GM12878 (cell line): ENCODE data around the gene RPS6KA2. TPM values are rescaled to one million over a fixed set of nuclear protein-coding genes. Genes with fewer than 3 reads are reported as not detected.

Experiments used
- ATAC-seq: fragments of 200-7000 bp; cut with Tn5 transposase; 3 replicates; pipeline ENCODE4 v1.9.1; 2020; ENCODE audit warnings: mild to moderate bottlenecking, moderate library complexity
- BruUV-seq: library from RNA; stranded (reverse); fragments of 400-500 nt; replicated peaks from 2 replicates; lab custom pipeline; 2021; lab: Mats Ljungman, UMichigan
- CTCF ChIA-PET: fragments of 300-600 bp; sonication (Branson Sonifier 250); formaldehyde crosslinking; extraction: SDS; loops from one replicate; lab custom pipeline; 2021; ENCODE audit warnings: inconsistent platforms; lab: Yijun Ruan, JAX
- POLR2A ChIA-PET: fragments of 350-600 bp; formaldehyde crosslinking; extraction: SDS; loops from one replicate; lab custom pipeline; 2021; ENCODE audit warnings: inconsistent platforms; lab: Charles Lee
- RAD21 ChIA-PET: fragments of 300-600 bp; sonication (Branson Sonifier 250); formaldehyde crosslinking; loops from one replicate; lab custom pipeline; 2023; ENCODE audit warnings: antibody characterized with exemption; ENCODE audit not compliant: unreplicated experiment; lab: Charles Lee
- SMC1A ChIA-PET: fragments of 300-600 bp; sonication (Branson Sonifier 250); formaldehyde crosslinking; loops from one replicate; lab custom pipeline; 2023; ENCODE audit not compliant: unreplicated experiment, uncharacterized antibody; lab: Charles Lee
- DNase-seq: peaks from one replicate; pipeline ENCODE4 v3.0.0-alpha.2; 2011; ENCODE audit warnings: low read depth, low spot score
- FAIRE-seq: peaks from 3 replicates; lab custom pipeline; 2011; peaks lifted over from hg19 to GRCh38; lab: Jason Lieb, UNC
- H2AFZ ChIP-seq: 2 replicates; pipeline ENCODE4 v1.6.0; 2011; ENCODE audit warnings: low read depth, low read length, control low read depth; ENCODE audit not compliant: control insufficient read depth
- H3K27ac ChIP-seq: 2 replicates; pipeline ENCODE4 v1.5.1; 2011; ENCODE audit warnings: control low read depth; ENCODE audit not compliant: control insufficient read depth, insufficient read depth
- H3K27me3 ChIP-seq, 2 experiments: replicated peaks in 1 of 2; 2 replicates each; pipeline versions ENCODE4 v1.6.0 to v1.6.1; 2011; ENCODE audit warnings: low read length in 1 of 2; ENCODE audit not compliant: control insufficient read depth in 2 of 2, insufficient read depth in 2 of 2
- H3K36me3 ChIP-seq, 2 experiments: 2 replicates each; pipeline ENCODE4 v1.5.1; 2011; ENCODE audit warnings: low read length in 1 of 2; ENCODE audit not compliant: control insufficient read depth in 2 of 2, insufficient read depth in 2 of 2
- H3K4me1 ChIP-seq: 2 replicates; pipeline ENCODE4 v1.6.1; 2011; ENCODE audit warnings: mild to moderate bottlenecking, low read length, moderate library complexity, mixed read lengths; ENCODE audit not compliant: control insufficient read depth, insufficient read depth
- H3K4me2 ChIP-seq: 2 replicates; pipeline ENCODE4 v1.6.0; 2011; ENCODE audit warnings: control low read depth; ENCODE audit not compliant: control insufficient read depth, insufficient read depth
- H3K4me3 ChIP-seq: fragments of 200-600 bp; sonication (generic); 2 replicates; pipeline ENCODE4 v1.5.1; 2016
- H3K79me2 ChIP-seq: 2 replicates; pipeline ENCODE4 v1.6.0; 2011; ENCODE audit warnings: low read length; ENCODE audit not compliant: control insufficient read depth, insufficient read depth
- H3K9ac ChIP-seq: 2 replicates; pipeline ENCODE4 v1.8.0; 2011; ENCODE audit warnings: low read length, control low read depth, mixed read lengths; ENCODE audit not compliant: control insufficient read depth, insufficient read depth
- H3K9me3 ChIP-seq: replicated peaks from 3 replicates; pipeline ENCODE4 v1.5.1; 2011; ENCODE audit warnings: mild to moderate bottlenecking, low read length; ENCODE audit not compliant: control insufficient read depth, insufficient read depth
- H4K20me1 ChIP-seq: 2 replicates; pipeline ENCODE4 v1.6.0; 2011; ENCODE audit not compliant: control insufficient read depth, insufficient read depth
- ASH2L ChIP-seq: fragments of 300-600, 200-600 bp; sonication (generic); IDR thresholded peaks from 2 replicates; pipeline ENCODE4 v1.6.1; 2017; ENCODE audit warnings: low read depth, mild to moderate bottlenecking, borderline replicate concordance
- EZH2 ChIP-seq: IDR thresholded peaks from 2 replicates; pipeline ENCODE4 v1.6.1; 2012; ENCODE audit warnings: low read depth, mild to moderate bottlenecking, control low read depth, inconsistent platforms, low read length, borderline replicate concordance; ENCODE audit not compliant: control insufficient read depth
- GATAD2B ChIP-seq: fragments of 450-650 bp; conservative IDR thresholded peaks from 2 replicates; pipeline ENCODE4 v1.6.1; 2017; ENCODE audit warnings: low read depth, mild to moderate bottlenecking, moderate library complexity
- KLF5 ChIP-seq: fragments of 450-650 bp; IDR thresholded peaks from 2 replicates; pipeline ENCODE4 v1.6.1; 2014; ENCODE audit warnings: mild to moderate bottlenecking; ENCODE audit not compliant: partially characterized antibody
- RUNX3 ChIP-seq: IDR thresholded peaks from 2 replicates; pipeline ENCODE4 v1.6.1; 2012; ENCODE audit warnings: low read length, inconsistent platforms
- SMAD5 ChIP-seq: IDR thresholded peaks from 2 replicates; pipeline ENCODE4 v1.6.1; 2016; ENCODE audit warnings: antibody characterized with exemption, low read depth
- SUZ12 ChIP-seq: fragments of 200-600 bp; sonication (generic); IDR thresholded peaks from one replicate; pipeline ENCODE4 v1.6.1; 2018; ENCODE audit warnings: antibody characterized with exemption, mild to moderate bottlenecking; ENCODE audit not compliant: unreplicated experiment
- ZBTB4 ChIP-seq: fragments of 450-650 bp; formaldehyde crosslinking; IDR thresholded peaks from 2 replicates; pipeline ENCODE4 v1.4.0; 2022; ENCODE audit warnings: mild to moderate bottlenecking, moderate library complexity
- ZBTB40 ChIP-seq: fragments of 450-650 bp; IDR thresholded peaks from 2 replicates; pipeline ENCODE4 v1.6.1; 2016; ENCODE audit warnings: mild to moderate bottlenecking, moderate library complexity, borderline replicate concordance
- WGBS: methylation state at CpG from one replicate; pipeline ENCODE4 v1.1.6; 2016; ENCODE audit warnings: low lambda C conversion rate; ENCODE audit not compliant: insufficient replicate concordance, insufficient coverage; ENCODE audit errors: missing lambda C conversion rate; 5-methylcytosine and 5-hydroxymethylcytosine counted together
- in situ Hi-C: fragments of 300-500 bp; cut with MboI; formaldehyde crosslinking; loops from 9 replicates; pipeline ENCODE4 v1.14.3; 2018; ENCODE audit warnings: mixed read lengths
- intact Hi-C: fragments of 100-400 bp; cut with micrococcal nuclease; formaldehyde crosslinking; loops from one replicate; pipeline ENCODE4 v1.14.2; 2022; ENCODE audit not compliant: unreplicated experiment
- polyA plus RNA-seq, 11 experiments: library from polyadenylated mRNA; depleted of rRNA in 4 of 11; unstranded in 6 of 11; stranded (reverse) in 5 of 11; fragments of >200 nt; fragmentation: Nextera tagmentation in 4 of 11; fragmentation: Illumina TruSeq in 1 of 11; extraction: Ambion mirVana in 4 of 11; extraction: Trizol in 1 of 11; gene quantifications; 1 replicate in 1 of 11; 2 replicates in 10 of 11; pipeline versions ENCODE4 v1.2.1 to v1.2.3, GENCODE V29; 2011 to 2016; ENCODE audit warnings: inconsistent platforms in 2 of 11, missing spikeins in 2 of 11, low read depth in 1 of 11
- total RNA-seq, 4 experiments: library from RNA; depleted of rRNA in 3 of 4; stranded (reverse); fragments of >200 nt in 3 of 4; fragmentation: Illumina TruSeq in 1 of 4; extraction: Trizol in 1 of 4; gene quantifications; 2 replicates each; pipeline versions ENCODE4 v1.2.1 to v1.2.3, GENCODE V29; 2013 to 2021

The RPS6KA2 gene
- total and polyA plus RNA-seq, 10 of the 15 experiments (the other 5 are each of a cell fraction or from before 2014, with no cell fraction given) = 0.02 to 1.0 (median 0.22) TPM; not detected in 1

- TF ChIP-seq ZBTB4 (CRISPR knock-in tag) (no peak), KLF5 (no peak), RUNX3 (no peak), SUZ12 (no peak), ASH2L (no peak)
- TF ChIP-seq, all 136 proteins: peak for 0
Observed at GRCh38 chr6:166470029-166470862, 156.8 kb downstream of the RPS6KA2 start (continued).

GRCh38 chr6:166469426-166469961 is 157.6 kb downstream of the RPS6KA2 start:
- no peak overlapping the region for H3K4me3 ChIP-seq
- TF ChIP-seq SMAD5 (no peak), ZBTB40 (no peak), EZH2 (no peak), GATAD2B (no peak)
- BruUV-seq = no TSS peak
- no peaks in the 10 kb centered on the region for H3K27me3 ChIP-seq
- no peak overlapping the region for H3K27ac ChIP-seq
- H3K36me3 ChIP-seq = no peaks in the 10 kb centered on the region
- intact Hi-C loops = no loop called here
- ATAC-seq (no peak), FAIRE-seq (no peak), DNase-seq (no peak)
- H3K79me2 ChIP-seq = no peaks in the 10 kb centered on the region
- ChIA-PET RAD21 (interaction anchor here (0.5 to 0.7 kb wide), 2 partner anchors 9 to 158 kb away, joined by 4 to 5 read pairs; no protein-coding TSS in a partner anchor), CTCF (no interaction called here), SMC1A (no interaction called here), POLR2A (interaction anchor here (0.6 kb wide), 2 partner anchors 106 to 695 kb away, joined by 4 read pairs; no protein-coding TSS in a partner anchor)
- WGBS = 38% methylated on average over 14 of the region's 14 CpGs
- no peaks in the 10 kb centered on the region for H3K9me3 ChIP-seq
- in situ Hi-C loops = no loop called here
- H4K20me1 ChIP-seq = no peaks in the 10 kb centered on the region
- H3K4me2 ChIP-seq = no peak overlapping the region
- no peak overlapping the region for H3K9ac ChIP-seq
- H3K4me1 ChIP-seq = no peaks in the 10 kb centered on the region
- H2AFZ ChIP-seq = no peak overlapping the region
